IMR-90 (cell line): ENCODE results near the gene SYTL1. TPM values are rescaled to one million over a fixed set of nuclear protein-coding genes. Genes with fewer than 3 reads are reported as not detected.

Source experiments
- ATAC-seq: fragments of 200-7000 bp; cut with Tn5 transposase; 2 replicates; pipeline ENCODE4 v1.9.1; 2020; ENCODE audit warnings: low read depth, mild to moderate bottlenecking, moderate library complexity
- BruUV-seq: library from RNA; stranded (reverse); fragments of 400-500 nt; replicated peaks from 2 replicates; lab custom pipeline; 2021; lab: Mats Ljungman, UMichigan
- CTCF ChIA-PET: fragments of 300-600 bp; formaldehyde crosslinking; extraction: SDS; loops from one replicate; lab custom pipeline; 2021; ENCODE audit warnings: antibody characterized with exemption; lab: Yijun Ruan, JAX
- POLR2A ChIA-PET: fragments of 300-600 bp; sonication (Branson Sonifier 250); formaldehyde crosslinking; loops from one replicate; lab custom pipeline; 2022; ENCODE audit warnings: antibody characterized with exemption; ENCODE audit not compliant: unreplicated experiment; lab: Charles Lee
- DNase-seq: peaks from one replicate; pipeline ENCODE4 v3.0.0; 2013
- H2AFZ ChIP-seq: replicated peaks from 2 replicates; pipeline ENCODE3; 2013; ENCODE audit warnings: low read length, mild to moderate bottlenecking; ENCODE audit not compliant: poor library complexity
- H2AK5ac ChIP-seq: 2 replicates; pipeline ENCODE4 v1.6.1; 2013; ENCODE audit warnings: low read depth, low read length, inconsistent platforms
- H2AK9ac ChIP-seq: replicated peaks from 2 replicates; pipeline ENCODE3; 2013; ENCODE audit warnings: mild to moderate bottlenecking, low read depth, low read length, moderate library complexity; ENCODE audit not compliant: poor library complexity
- H2BK120ac ChIP-seq: 2 replicates; pipeline ENCODE4 v1.6.1; 2013; ENCODE audit warnings: low read depth, low read length, inconsistent platforms
- H2BK15ac ChIP-seq: 3 replicates; pipeline ENCODE4 v1.6.1; 2013; ENCODE audit warnings: low read depth, low read length, inconsistent platforms
- H2BK20ac ChIP-seq: 2 replicates; pipeline ENCODE4 v1.6.1; 2013; ENCODE audit warnings: low read depth, mild to moderate bottlenecking, inconsistent platforms, low read length, moderate library complexity
- H2BK5ac ChIP-seq: 2 replicates; pipeline ENCODE4 v1.6.1; 2013; ENCODE audit warnings: mild to moderate bottlenecking, low read depth, low read length, inconsistent platforms; ENCODE audit not compliant: poor library complexity, severe bottlenecking
- H3K14ac ChIP-seq: replicated peaks from 2 replicates; pipeline ENCODE4 v1.6.1; 2013; ENCODE audit warnings: low read depth, low read length, inconsistent platforms
- H3K18ac ChIP-seq: 2 replicates; pipeline ENCODE4 v1.6.1; 2013; ENCODE audit warnings: low read depth, low read length, control low read depth
- H3K23ac ChIP-seq: 2 replicates; pipeline ENCODE4 v1.6.1; 2013; ENCODE audit warnings: low read depth, low read length, inconsistent platforms
- H3K27ac ChIP-seq: 2 replicates; pipeline ENCODE4 v1.5.1; 2013; ENCODE audit warnings: mild to moderate bottlenecking, control low read depth, low read length; ENCODE audit not compliant: insufficient read depth
- H3K27me3 ChIP-seq: 2 replicates; pipeline ENCODE4 v1.6.1; 2013; ENCODE audit warnings: low read length; ENCODE audit not compliant: control insufficient read depth, insufficient read depth
- H3K36me3 ChIP-seq: 2 replicates; pipeline ENCODE4 v1.6.1; 2013; ENCODE audit warnings: low read length, mixed read lengths; ENCODE audit not compliant: control insufficient read depth, insufficient read depth
- H3K4ac ChIP-seq: 2 replicates; pipeline ENCODE4 v1.6.1; 2013; ENCODE audit warnings: low read depth, low read length, inconsistent platforms
- H3K4me1 ChIP-seq: 2 replicates; pipeline ENCODE4 v1.6.1; 2013; ENCODE audit warnings: low read length, mixed read lengths; ENCODE audit not compliant: control insufficient read depth, insufficient read depth
- H3K4me2 ChIP-seq: 2 replicates; pipeline ENCODE4 v1.6.1; 2013; ENCODE audit warnings: low read depth, mild to moderate bottlenecking, control low read depth, low read length, moderate library complexity
- H3K4me3 ChIP-seq: 2 replicates; pipeline ENCODE4 v1.5.1; 2013; ENCODE audit warnings: low read depth, mild to moderate bottlenecking, control low read depth, low read length, moderate library complexity; ENCODE audit not compliant: insufficient read depth
- H3K56ac ChIP-seq: 2 replicates; pipeline ENCODE4 v1.6.1; 2013; ENCODE audit warnings: low read length, inconsistent platforms; ENCODE audit not compliant: insufficient read depth; ENCODE audit errors: extremely low read depth
- H3K79me1 ChIP-seq, 2 experiments: 2 replicates each; pipeline ENCODE4 v1.6.1; 2013; ENCODE audit warnings: low read length in 2 of 2, inconsistent platforms in 1 of 2, low read depth in 1 of 2
- H3K9ac ChIP-seq: 2 replicates; pipeline ENCODE4 v1.6.1; 2013; ENCODE audit warnings: low read depth, low read length, control low read depth
- H3K9me1 ChIP-seq: 2 replicates; pipeline ENCODE4 v1.6.1; 2013; ENCODE audit warnings: low read length, inconsistent platforms; ENCODE audit not compliant: insufficient read depth
- H3K9me3 ChIP-seq: 2 replicates; pipeline ENCODE4 v1.6.1; 2013; ENCODE audit warnings: low read length; ENCODE audit not compliant: control insufficient read depth, insufficient read depth
- H4K20me1 ChIP-seq: 2 replicates; pipeline ENCODE4 v1.6.1; 2013; ENCODE audit warnings: low read length, inconsistent platforms; ENCODE audit not compliant: insufficient read depth
- H4K5ac ChIP-seq: 2 replicates; pipeline ENCODE4 v1.6.1; 2013; ENCODE audit warnings: mild to moderate bottlenecking, low read depth, low read length, control low read depth
- H4K8ac ChIP-seq, 2 experiments: 2 replicates each; pipeline ENCODE4 v1.6.1; 2013; ENCODE audit warnings: low read depth in 2 of 2, low read length in 2 of 2, control low read depth in 1 of 2, inconsistent platforms in 1 of 2
- H4K91ac ChIP-seq: 2 replicates; pipeline ENCODE4 v1.6.1; 2013; ENCODE audit warnings: low read depth, low read length, inconsistent platforms; ENCODE audit not compliant: insufficient read depth
- BHLHE40 ChIP-seq: fragments of 150-350 bp; IDR thresholded peaks from 2 replicates; pipeline ENCODE4 v1.6.1; 2016; ENCODE audit warnings: mild to moderate bottlenecking, low read depth, low read length
- CEBPB ChIP-seq: IDR thresholded peaks from 2 replicates; pipeline ENCODE4 v1.6.1; 2012; ENCODE audit warnings: low read depth, low read length, improper control_type of control experiment
- CHD1 ChIP-seq: IDR thresholded peaks from 2 replicates; pipeline ENCODE4 v1.6.1; 2012; ENCODE audit warnings: low read depth, low read length, improper control_type of control experiment
- FOS ChIP-seq: fragments of 150-350 bp; IDR thresholded peaks from 2 replicates; pipeline ENCODE4 v1.6.1; 2016; ENCODE audit warnings: low read depth, low read length
- MAFK ChIP-seq: IDR thresholded peaks from 2 replicates; pipeline ENCODE4 v1.6.1; 2012; ENCODE audit warnings: low read depth, low read length, improper control_type of control experiment
- MAZ ChIP-seq: IDR thresholded peaks from 2 replicates; pipeline ENCODE4 v1.6.1; 2012; ENCODE audit warnings: low read depth, mild to moderate bottlenecking, low read length, improper control_type of control experiment, moderate library complexity, borderline replicate concordance
- MXI1 ChIP-seq: IDR thresholded peaks from 2 replicates; pipeline ENCODE4 v1.6.1; 2012; ENCODE audit warnings: low read depth, mild to moderate bottlenecking, low read length, moderate library complexity, borderline replicate concordance
- NFE2L2 ChIP-seq: fragments of 150-350 bp; IDR thresholded peaks from 2 replicates; pipeline ENCODE4 v1.6.1; 2016; ENCODE audit warnings: low read depth, mild to moderate bottlenecking, low read length
- POLR2A ChIP-seq: IDR thresholded peaks from 2 replicates; pipeline ENCODE4 v1.6.1; 2012; ENCODE audit warnings: mild to moderate bottlenecking, low read depth, low read length
- RAD21 ChIP-seq: IDR thresholded peaks from 2 replicates; pipeline ENCODE4 v1.6.1; 2012; ENCODE audit warnings: low read length, improper control_type of control experiment
- RCOR1 ChIP-seq: IDR thresholded peaks from 2 replicates; pipeline ENCODE4 v1.6.1; 2012; ENCODE audit warnings: mild to moderate bottlenecking, low read length, improper control_type of control experiment; ENCODE audit not compliant: insufficient replicate concordance
- RFX5 ChIP-seq: IDR thresholded peaks from 2 replicates; pipeline ENCODE4 v1.8.0; 2012; ENCODE audit warnings: low read depth, mild to moderate bottlenecking, low read length, moderate library complexity
- SMC3 ChIP-seq: fragments of 150-350 bp; IDR thresholded peaks from 2 replicates; pipeline ENCODE4 v1.6.1; 2016; ENCODE audit warnings: low read depth, mild to moderate bottlenecking, antibody characterized with exemption, low read length, moderate library complexity
- WGBS, 2 experiments: methylation state at CpG; one replicate each; pipeline versions ENCODE4 v1.1.5 to v1.1.7; 2013; ENCODE audit warnings: missing lambda C conversion rate in 2 of 2; ENCODE audit not compliant: insufficient read length in 1 of 2; ENCODE audit errors: extremely low coverage in 2 of 2; 5-methylcytosine and 5-hydroxymethylcytosine counted together
- dilution Hi-C: fragments of 300-500 bp; cut with HindIII; formaldehyde crosslinking; loops from one replicate; pipeline ENCODE4 v1.14.3; 2018; ENCODE audit warnings: low sequenced_read_pairs; ENCODE audit not compliant: unreplicated experiment
- in situ Hi-C: fragments of 300-500 bp; cut with MboI; formaldehyde crosslinking; loops from 3 replicates; pipeline ENCODE4 v1.14.3; 2019; ENCODE audit warnings: low sequenced_read_pairs, inconsistent platforms, mixed read lengths
- intact Hi-C: fragments of 100-400 bp; cut with micrococcal nuclease; formaldehyde crosslinking; loops from 2 replicates; pipeline ENCODE4 v1.10.0; 2022
- polyA plus RNA-seq, 3 experiments: library from polyadenylated mRNA; depleted of rRNA; stranded (reverse); fragments of >200 nt; gene quantifications; 2 replicates each; pipeline ENCODE4 v1.2.3, GENCODE V29; 2012; ENCODE audit warnings: low replicate concordance in 1 of 3
- total RNA-seq: library from RNA; depleted of rRNA; stranded (reverse); fragments of >200 nt; gene quantifications from 2 replicates; pipeline ENCODE4 v1.2.3, GENCODE V29; 2012
- TF ChIP-seq, protein P1 (sequence below): fragments of 150-350 bp; IDR thresholded peaks from 2 replicates; pipeline ENCODE4 v1.6.1; 2017; ENCODE audit warnings: mild to moderate bottlenecking, antibody characterized with exemption, low read length, low read depth
- TF ChIP-seq, protein P2 (sequence below): fragments of 150-350 bp; IDR thresholded peaks from 2 replicates; pipeline ENCODE4 v1.6.1; 2016; ENCODE audit warnings: low read depth, mild to moderate bottlenecking, low read length, moderate library complexity, borderline replicate concordance

SYTL1 gene
- total and polyA plus RNA-seq, 2 of the 4 experiments (the other 2 are of a cell fraction) = 0.18 to 1.0 TPM

GRCh38 chr1:27400963-27401341 is 59.1 kb downstream of the SYTL1 start (continued):
- TF ChIP-seq BHLHE40 (no peak), FOS (no peak)

DNA sequence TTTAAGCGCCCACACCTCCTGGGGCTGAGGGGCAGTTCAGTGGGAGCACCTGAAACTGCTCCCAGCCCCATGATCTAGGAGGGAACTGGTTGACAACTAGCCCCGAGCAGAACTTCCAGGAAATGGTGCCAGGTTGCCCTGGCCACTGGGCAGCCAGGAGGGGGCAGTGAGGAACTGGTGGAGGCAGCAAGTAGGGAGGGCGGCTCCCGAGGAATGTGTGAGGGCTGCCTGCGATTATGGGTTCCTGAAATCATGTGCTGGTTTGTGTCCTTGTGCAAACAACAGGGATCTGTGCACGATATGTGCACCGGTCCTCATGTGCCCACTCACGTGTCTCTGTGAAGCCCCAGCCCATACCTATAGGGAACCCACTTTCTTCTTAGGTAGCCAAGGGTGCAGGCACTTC is 60.5 kb downstream of the SYTL1 start:
- Histone ChIP-seq H2BK20ac (no peak overlapping the region), H2BK15ac (no peak overlapping the region), H3K9me1 (peaks cover 14% of the 10 kb centered on the region), H3K18ac (no peak overlapping the region), H3K36me3 (peaks cover 10% of the 10 kb centered on the region), H4K20me1 (peaks cover 12% of the 10 kb centered on the region; the same call in 1 of the 2 replicates), H3K56ac (no peak overlapping the region), H2AFZ (peak overlapping the region; percentile 76), H3K79me1 (peaks cover 0 to 10% of the 10 kb centered on the region in 2 experiments; a peak in 1 of 4 replicates), H3K4me1 (peaks cover 19% of the 10 kb centered on the region), H2AK5ac (peak overlapping the region; percentile 66; the same call in 1 of the 2 replicates), H2BK120ac (no peak overlapping the region), H3K27me3 (no peaks in the 10 kb centered on the region), H3K4me3 (no peak overlapping the region), H3K9ac (no peak overlapping the region), H2BK5ac (no peak overlapping the region), H4K5ac (no peak overlapping the region), H3K14ac (no peak overlapping the region), H3K23ac (no peak overlapping the region), H2AK9ac (peak overlapping the region; percentile 70), H4K8ac (peak overlapping the region in 1 of 2 experiments; percentile 35; a peak in 1 of 4 replicates), H4K91ac (no peak overlapping the region; the same call in 1 of the 2 replicates), H3K4me2 (no peak overlapping the region), H3K27ac (no peak overlapping the region), H3K9me3 (no peaks in the 10 kb centered on the region), H3K4ac (no peak overlapping the region)
- intact Hi-C loops = loop anchor here (1.0 kb wide), 1 partner anchor 204 kb away; no protein-coding TSS in a partner anchor
- in situ Hi-C loops = no loop called here
- no CpG with 5 or more reads among the region's 8 CpGs for WGBS, 2 experiments
- DNase-seq (peak; percentile 55), ATAC-seq (peak; percentile 52)
- no TSS peak for BruUV-seq
- POLR2A ChIA-PET = no interaction called here
- CTCF ChIA-PET = interaction anchor here (1.1 kb wide), 1 partner anchor 10 kb away, joined by 3 read pairs; no protein-coding TSS in a partner anchor
- dilution Hi-C loops = no loop called here
- TF ChIP-seq, protein P1, sequence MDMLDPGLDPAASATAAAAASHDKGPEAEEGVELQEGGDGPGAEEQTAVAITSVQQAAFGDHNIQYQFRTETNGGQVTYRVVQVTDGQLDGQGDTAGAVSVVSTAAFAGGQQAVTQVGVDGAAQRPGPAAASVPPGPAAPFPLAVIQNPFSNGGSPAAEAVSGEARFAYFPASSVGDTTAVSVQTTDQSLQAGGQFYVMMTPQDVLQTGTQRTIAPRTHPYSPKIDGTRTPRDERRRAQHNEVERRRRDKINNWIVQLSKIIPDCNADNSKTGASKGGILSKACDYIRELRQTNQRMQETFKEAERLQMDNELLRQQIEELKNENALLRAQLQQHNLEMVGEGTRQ = no peak
- TF ChIP-seq BHLHE40 (no peak), CHD1 (no peak), POLR2A (no peak), FOS (no peak), MXI1 (no peak), RFX5 (no peak), NFE2L2 (no peak), CEBPB (no peak), RAD21 (peak; percentile 65), RCOR1 (no peak), SMC3 (peak; percentile 47), MAZ (peak; percentile 43; the same call in 1 of the 2 replicates), MAFK (no peak)
- TF ChIP-seq, protein P2, sequence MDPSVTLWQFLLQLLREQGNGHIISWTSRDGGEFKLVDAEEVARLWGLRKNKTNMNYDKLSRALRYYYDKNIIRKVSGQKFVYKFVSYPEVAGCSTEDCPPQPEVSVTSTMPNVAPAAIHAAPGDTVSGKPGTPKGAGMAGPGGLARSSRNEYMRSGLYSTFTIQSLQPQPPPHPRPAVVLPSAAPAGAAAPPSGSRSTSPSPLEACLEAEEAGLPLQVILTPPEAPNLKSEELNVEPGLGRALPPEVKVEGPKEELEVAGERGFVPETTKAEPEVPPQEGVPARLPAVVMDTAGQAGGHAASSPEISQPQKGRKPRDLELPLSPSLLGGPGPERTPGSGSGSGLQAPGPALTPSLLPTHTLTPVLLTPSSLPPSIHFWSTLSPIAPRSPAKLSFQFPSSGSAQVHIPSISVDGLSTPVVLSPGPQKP = no peak
